NB4 (cell line): ENCODE results near the gene DGLUCY.

Experiments used
- DNase-seq: peaks from one replicate; pipeline ENCODE4 v3.0.0; 2010; ENCODE audit warnings: low read depth
- H3K4me3 ChIP-seq: one replicate; pipeline ENCODE4 v1.5.1; 2011; ENCODE audit warnings: mild to moderate bottlenecking, low read depth, low read length, moderate library complexity
- CTCF ChIP-seq: IDR thresholded peaks from one replicate; pipeline ENCODE4 v1.5.1; 2012; ENCODE audit warnings: low read depth, low read length
- MAX ChIP-seq: IDR thresholded peaks from 2 replicates; pipeline ENCODE4 v1.6.1; 2011; ENCODE audit warnings: low read depth, low read length
- MYC ChIP-seq: IDR thresholded peaks from 2 replicates; pipeline ENCODE4 v1.6.1; 2011; ENCODE audit warnings: low read depth, low read length
- POLR2A ChIP-seq: IDR thresholded peaks from 2 replicates; pipeline ENCODE4 v1.6.1; 2011; ENCODE audit warnings: mild to moderate bottlenecking; ENCODE audit not compliant: insufficient read length; ENCODE audit errors: extremely low read depth

Gene DGLUCY

DNA sequence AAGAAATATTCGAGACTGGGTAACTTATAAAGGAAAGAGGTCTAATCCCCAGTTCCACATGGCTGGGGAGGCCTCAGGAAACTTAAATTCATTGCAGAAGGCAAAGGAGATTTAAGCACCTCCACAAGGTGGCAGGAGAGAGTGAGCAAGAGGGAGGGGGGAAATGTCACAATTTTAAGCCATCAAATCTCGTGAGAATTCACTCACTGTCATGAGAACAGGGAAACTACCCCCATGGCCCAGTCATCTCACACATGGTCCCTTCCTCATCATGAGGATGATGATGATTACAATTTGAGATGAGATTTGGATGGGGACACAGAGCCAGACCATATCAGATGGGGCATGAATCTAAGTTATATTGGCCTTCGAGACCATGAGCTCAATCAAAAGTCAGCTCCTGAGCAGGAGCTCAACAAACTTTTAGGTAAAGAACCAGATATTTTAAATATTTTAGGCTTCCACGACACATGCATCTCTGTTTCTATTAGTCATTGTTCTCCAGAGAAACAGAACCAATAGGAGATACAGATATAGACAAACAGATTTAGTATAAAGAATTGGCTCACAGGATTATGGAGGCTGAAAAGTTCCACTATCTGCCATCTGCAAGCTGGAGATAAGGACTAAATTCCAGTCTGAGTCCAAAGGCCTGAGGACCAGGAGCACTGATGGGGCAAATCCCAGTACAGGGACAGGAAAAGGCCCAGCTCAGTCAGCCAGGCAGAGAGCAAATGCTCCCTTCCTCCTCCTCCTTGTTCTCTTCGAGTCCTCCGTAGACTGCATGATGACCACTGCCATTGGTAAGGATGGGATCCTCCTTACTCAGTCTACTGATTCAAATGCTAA is 24.9 kb downstream of the DGLUCY start:
- peak; percentile 79 for DNase-seq
- no peak overlapping the region for H3K4me3 ChIP-seq
- TF ChIP-seq MYC (no peak; the same call in 1 of the 2 replicates), MAX (peak; percentile 40; the same call in 1 of the 2 replicates), POLR2A (no peak), CTCF (peak; percentile 59)

DNA sequence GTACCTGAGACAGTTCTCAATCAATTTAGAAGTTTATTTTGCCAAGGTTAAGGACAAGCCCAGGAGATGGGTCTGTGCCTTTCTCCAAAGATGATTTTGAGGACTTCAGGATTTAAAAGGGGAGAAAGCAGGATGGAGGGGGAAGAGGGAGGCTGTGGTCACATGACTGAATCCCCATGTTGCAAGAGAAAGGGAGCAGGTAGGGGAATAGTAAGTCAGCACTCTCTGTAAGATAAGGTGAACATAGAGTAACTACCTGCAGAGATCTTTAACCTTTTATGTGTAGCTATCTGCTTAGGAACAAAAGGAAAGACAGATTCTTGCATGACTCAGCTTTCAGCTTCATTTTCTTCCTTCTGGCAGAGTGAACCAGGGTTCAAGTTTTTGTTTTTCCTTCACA is 25.9 kb downstream of the DGLUCY start:
- DNase-seq = no peak
- TF ChIP-seq POLR2A (no peak), CTCF (no peak), MAX (no peak), MYC (no peak)
- no peak overlapping the region for H3K4me3 ChIP-seq

GRCh38 chr14:91140672-91141071 is 26.8 kb downstream of the DGLUCY start:
- no peak overlapping the region for H3K4me3 ChIP-seq
- DNase-seq = no peak
- no peak for TF ChIP-seq POLR2A
- TF ChIP-seq MAX = no peak
- TF ChIP-seq MYC = no peak
- no peak for TF ChIP-seq CTCF

- DNase-seq = peak; percentile 57
- TF ChIP-seq POLR2A (no peak), MAX (no peak), CTCF (no peak), MYC (no peak)
- H3K4me3 ChIP-seq = no peak overlapping the region
These were observed 28.4 kb downstream of the DGLUCY start for GRCh38 chr14:91142214-91142668.

DNA sequence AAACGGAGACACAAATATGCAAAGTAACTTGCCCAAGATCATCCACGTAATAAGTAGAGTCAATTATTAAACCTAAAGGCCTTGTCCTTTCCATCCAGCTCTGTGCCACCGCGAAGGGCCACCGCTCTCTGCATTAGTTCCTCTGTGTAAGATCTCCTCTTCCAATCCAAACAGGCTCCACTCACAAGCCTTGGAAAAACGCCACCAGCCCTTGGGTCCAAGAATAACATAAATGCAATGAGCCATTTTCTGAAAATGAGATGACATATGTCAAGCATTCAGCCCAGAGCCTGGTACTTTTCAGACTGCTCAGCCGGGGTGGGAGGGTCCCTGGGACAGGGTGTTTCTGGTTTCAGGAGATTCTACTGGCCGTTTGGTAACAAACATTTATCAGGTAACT is 30.0 kb downstream of the DGLUCY start:
- TF ChIP-seq MAX = no peak
- TF ChIP-seq CTCF = no peak
- TF ChIP-seq MYC = no peak
- TF ChIP-seq POLR2A = no peak
- no peak overlapping the region for H3K4me3 ChIP-seq
- DNase-seq = no peak
